ENCODE data around the gene GDF10.

DNA sequence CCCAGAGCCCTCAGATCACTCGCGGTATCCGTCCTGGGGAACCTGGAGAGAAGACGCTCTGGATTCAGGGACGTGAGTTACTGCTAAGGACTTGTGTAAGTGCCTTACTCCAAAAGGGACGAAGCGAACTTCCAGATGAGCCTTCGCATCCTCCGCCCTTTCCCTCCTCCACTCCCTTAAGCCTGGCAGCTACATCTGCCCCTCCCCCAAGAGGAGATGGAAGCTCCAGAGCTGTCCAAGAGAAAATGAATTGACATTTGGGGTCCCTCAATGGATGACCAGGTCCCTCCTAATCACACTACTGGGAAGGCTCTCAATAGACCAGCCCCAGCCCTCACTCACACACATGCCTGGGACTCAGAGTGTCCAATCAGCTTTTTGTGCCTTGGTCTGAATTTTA is 31.3 kb upstream of the GDF10 start:
- no peak for TF ChIP-seq POLR2AphosphoS5 (IDR thresholded peaks at IDR 0.05; ENCODE audit: insufficient read depth, low read depth, low read length)
- TF ChIP-seq, protein P1, sequence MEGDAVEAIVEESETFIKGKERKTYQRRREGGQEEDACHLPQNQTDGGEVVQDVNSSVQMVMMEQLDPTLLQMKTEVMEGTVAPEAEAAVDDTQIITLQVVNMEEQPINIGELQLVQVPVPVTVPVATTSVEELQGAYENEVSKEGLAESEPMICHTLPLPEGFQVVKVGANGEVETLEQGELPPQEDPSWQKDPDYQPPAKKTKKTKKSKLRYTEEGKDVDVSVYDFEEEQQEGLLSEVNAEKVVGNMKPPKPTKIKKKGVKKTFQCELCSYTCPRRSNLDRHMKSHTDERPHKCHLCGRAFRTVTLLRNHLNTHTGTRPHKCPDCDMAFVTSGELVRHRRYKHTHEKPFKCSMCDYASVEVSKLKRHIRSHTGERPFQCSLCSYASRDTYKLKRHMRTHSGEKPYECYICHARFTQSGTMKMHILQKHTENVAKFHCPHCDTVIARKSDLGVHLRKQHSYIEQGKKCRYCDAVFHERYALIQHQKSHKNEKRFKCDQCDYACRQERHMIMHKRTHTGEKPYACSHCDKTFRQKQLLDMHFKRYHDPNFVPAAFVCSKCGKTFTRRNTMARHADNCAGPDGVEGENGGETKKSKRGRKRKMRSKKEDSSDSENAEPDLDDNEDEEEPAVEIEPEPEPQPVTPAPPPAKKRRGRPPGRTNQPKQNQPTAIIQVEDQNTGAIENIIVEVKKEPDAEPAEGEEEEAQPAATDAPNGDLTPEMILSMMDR (IDR thresholded peaks at IDR 0.05; ENCODE audit: extremely low read depth in 1 of 2, insufficient read depth in 1 of 2, low read depth in 1 of 2, low read length in 2 of 2) = no peak
- no peak for TF ChIP-seq FOS (IDR thresholded peaks at IDR 0.05; ENCODE audit: borderline replicate concordance, insufficient read depth, low read length)
